Activated B cell treated with CpG ODN at 0.5 μM for 24 hours (primary cell): ENCODE data around the gene TWIST2. TPM values are rescaled to one million over a fixed set of nuclear protein-coding genes. Genes with fewer than 3 reads are reported as not detected.

Source experiments
- ATAC-seq: fragments of 200-7000 bp; cut with Tn5 transposase; one replicate; pipeline ENCODE4 v1.10.0; 2021; ENCODE audit warnings: low read depth, mild to moderate bottlenecking, moderate library complexity
- CTCF ChIA-PET: fragments of 350-600 bp; sonication (Branson Sonifier 250); formaldehyde crosslinking; loops from one replicate; lab custom pipeline; 2021; ENCODE audit warnings: antibody characterized with exemption; lab: Charles Lee
- POLR2A ChIA-PET: fragments of 350-600 bp; sonication (Branson Sonifier 250); formaldehyde crosslinking; loops from one replicate; lab custom pipeline; 2021; ENCODE audit warnings: antibody characterized with exemption; lab: Charles Lee
- DNase-seq: peaks from one replicate; pipeline ENCODE4 v3.0.0; 2022
- H3K27ac Mint-ChIP-seq: one replicate; pipeline ENCODE4 v1.8.0; 2020; ENCODE audit warnings: mixed read lengths
- H3K27me3 Mint-ChIP-seq: one replicate; pipeline ENCODE4 v1.8.0; 2021; ENCODE audit warnings: mixed read lengths
- H3K36me3 Mint-ChIP-seq: one replicate; pipeline ENCODE4 v1.8.0; 2021; ENCODE audit warnings: low read depth, mixed read lengths
- H3K4me1 Mint-ChIP-seq: one replicate; pipeline ENCODE4 v1.8.0; 2021; ENCODE audit warnings: mixed read lengths
- H3K4me3 Mint-ChIP-seq: one replicate; pipeline ENCODE4 v1.8.0; 2020; ENCODE audit warnings: mild to moderate bottlenecking, mixed read lengths
- H3K9me3 Mint-ChIP-seq: one replicate; pipeline ENCODE4 v1.8.0; 2020; ENCODE audit warnings: mixed read lengths
- CTCF ChIP-seq: fragments of 200-600 bp; IDR thresholded peaks from one replicate; pipeline ENCODE4 v1.8.0; 2022; ENCODE audit warnings: antibody characterized with exemption, mild to moderate bottlenecking
- intact Hi-C: fragments of 100-400 bp; cut with micrococcal nuclease; formaldehyde crosslinking; loops from one replicate; pipeline ENCODE4 v1.15.1; 2024
- total RNA-seq: library from RNA; stranded (reverse); gene quantifications from 2 replicates; pipeline ENCODE4 v1.2.3, GENCODE V29; 2022

The TWIST2 gene
- total RNA-seq, 1 donor from 2014 or later = not detected

GRCh38 chr2:238884812-238885408 lies 37.0 kb downstream of the TWIST2 start:
- Mint-ChIP-seq H3K9me3 (no peaks in the 10 kb centered on the region), H3K4me1 (no peaks in the 10 kb centered on the region), H3K27ac (no peak overlapping the region), H3K27me3 (peaks cover 4% of the 10 kb centered on the region), H3K36me3 (no peaks in the 10 kb centered on the region), H3K4me3 (no peak overlapping the region)
- ATAC-seq = no peak
- TF ChIP-seq CTCF = no peak
- POLR2A ChIA-PET = no interaction called here
- CTCF ChIA-PET = no interaction called here
- intact Hi-C loops = no loop called here
- DNase-seq = no peak

- intact Hi-C loops = no loop called here
- TF ChIP-seq CTCF = no peak
These were observed 38.7 kb downstream of the TWIST2 start for GRCh38 chr2:238886453-238887094.

GRCh38 chr2:238887616-238888015 lies 39.7 kb downstream of the TWIST2 start:
- Mint-ChIP-seq H3K27ac (no peak overlapping the region), H3K4me1 (no peaks in the 10 kb centered on the region), H3K4me3 (no peak overlapping the region), H3K9me3 (no peaks in the 10 kb centered on the region), H3K36me3 (no peaks in the 10 kb centered on the region), H3K27me3 (peaks cover 6% of the 10 kb centered on the region)
- ChIA-PET CTCF (no interaction called here), POLR2A (no interaction called here)
- no peak for TF ChIP-seq CTCF
- DNase-seq (no peak), ATAC-seq (no peak)
- intact Hi-C loops = no loop called here

More at GRCh38 chr2:238886453-238887094, 38.7 kb downstream of the TWIST2 start:
- ChIA-PET POLR2A (no interaction called here), CTCF (no interaction called here)
- DNase-seq (no peak), ATAC-seq (no peak)
- Mint-ChIP-seq H3K27me3 (peaks cover 6% of the 10 kb centered on the region), H3K4me3 (no peak overlapping the region), H3K4me1 (no peaks in the 10 kb centered on the region), H3K36me3 (no peaks in the 10 kb centered on the region), H3K9me3 (no peaks in the 10 kb centered on the region), H3K27ac (no peak overlapping the region)

GRCh38 chr2:238888781-238889180 lies 40.9 kb downstream of the TWIST2 start:
- Mint-ChIP-seq H3K9me3 (no peaks in the 10 kb centered on the region), H3K4me3 (no peak overlapping the region), H3K4me1 (no peaks in the 10 kb centered on the region), H3K27ac (no peak overlapping the region), H3K27me3 (peaks cover 6% of the 10 kb centered on the region), H3K36me3 (no peaks in the 10 kb centered on the region)
- no peak for ATAC-seq
- POLR2A ChIA-PET = no interaction called here
- intact Hi-C loops = no loop called here
- no peak for DNase-seq
- CTCF ChIA-PET = no interaction called here
- no peak for TF ChIP-seq CTCF

- CTCF ChIA-PET = no interaction called here
- no peak overlapping the region for H3K4me3 Mint-ChIP-seq
- H3K9me3 Mint-ChIP-seq = no peaks in the 10 kb centered on the region
- DNase-seq (no peak), ATAC-seq (no peak)
- POLR2A ChIA-PET = no interaction called here
- TF ChIP-seq CTCF = no peak
- H3K36me3 Mint-ChIP-seq = no peaks in the 10 kb centered on the region
- no peak overlapping the region for H3K27ac Mint-ChIP-seq
- H3K4me1 Mint-ChIP-seq = no peaks in the 10 kb centered on the region
- H3K27me3 Mint-ChIP-seq = peaks cover 5% of the 10 kb centered on the region
- intact Hi-C loops = no loop called here
These were observed 42.2 kb downstream of the TWIST2 start for GRCh38 chr2:238890131-238890530.
